Loucy (cell line): ENCODE results near the gene TPSD1.
"Not testable (repeated sequence)": the region's sequence is repeated elsewhere in the genome, so short reads cannot be mapped to it uniquely, and the experiment has no call there.

Experiments
- CTCF ChIP-seq: fragments of 200-600 bp; sonication (generic); conservative IDR thresholded peaks from 2 replicates; pipeline ENCODE4 v1.5.1; 2014; ENCODE audit warnings: mild to moderate bottlenecking, antibody characterized with exemption, low read length
- EZH2phosphoT487 ChIP-seq: fragments of 200-600 bp; IDR thresholded peaks from 2 replicates; pipeline ENCODE4 v1.6.1; 2018; ENCODE audit warnings: antibody characterized with exemption, mild to moderate bottlenecking, moderate library complexity, borderline replicate concordance

- not testable (repeated sequence) for TF ChIP-seq CTCF, EZH2phosphoT487
Measured at GRCh38 chr16:1228227-1228626, 27.6 kb upstream of the TPSD1 start.
